Measurements from ENCODE around the gene DENND2C.
A peak's percentile ranks its signal among the peaks of the same experiment; 100 is the strongest.

Gene DENND2C, protein sequence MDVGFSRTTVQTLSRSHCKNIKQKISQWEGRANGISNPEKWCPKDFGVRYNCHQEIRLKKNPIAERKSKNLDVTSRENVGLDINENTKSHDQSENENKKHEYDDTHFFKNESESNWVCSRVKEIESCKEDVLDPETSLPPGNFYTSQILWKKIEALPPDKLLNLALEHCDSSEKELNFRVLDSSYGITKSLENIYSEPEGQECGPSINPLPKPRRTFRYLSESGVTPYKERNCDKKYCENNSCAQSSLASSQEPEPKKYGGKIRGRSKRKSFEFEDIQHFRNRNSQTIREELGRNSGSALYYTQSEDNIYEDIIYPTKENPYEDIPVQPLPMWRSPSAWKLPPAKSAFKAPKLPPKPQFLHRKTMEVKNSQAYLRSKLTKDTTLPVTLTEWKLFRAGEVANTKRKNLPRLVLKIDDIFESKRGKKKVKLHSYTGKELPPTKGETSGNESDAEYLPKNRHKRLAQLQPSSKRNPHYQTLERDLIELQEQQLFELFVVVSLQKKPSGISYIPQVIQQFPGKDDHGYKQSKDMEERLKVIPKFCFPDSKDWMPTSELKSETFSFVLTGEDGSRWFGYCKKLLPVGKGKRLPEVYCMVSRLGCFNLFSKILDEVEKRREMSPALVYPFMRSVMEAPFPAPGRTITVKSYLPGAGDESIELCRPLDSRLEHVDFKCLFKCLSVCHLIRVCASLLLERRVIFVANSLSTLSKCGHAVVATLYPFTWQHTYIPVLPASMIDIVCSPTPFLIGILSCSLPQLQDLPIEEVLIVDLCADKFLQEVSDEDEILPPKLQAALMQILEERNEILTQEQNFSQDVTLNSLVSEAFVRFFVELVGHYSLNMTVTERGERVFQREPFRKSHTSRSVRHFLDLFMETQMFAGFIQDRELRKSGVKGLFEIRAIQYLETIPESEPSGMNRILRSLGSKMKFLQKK

DNA sequence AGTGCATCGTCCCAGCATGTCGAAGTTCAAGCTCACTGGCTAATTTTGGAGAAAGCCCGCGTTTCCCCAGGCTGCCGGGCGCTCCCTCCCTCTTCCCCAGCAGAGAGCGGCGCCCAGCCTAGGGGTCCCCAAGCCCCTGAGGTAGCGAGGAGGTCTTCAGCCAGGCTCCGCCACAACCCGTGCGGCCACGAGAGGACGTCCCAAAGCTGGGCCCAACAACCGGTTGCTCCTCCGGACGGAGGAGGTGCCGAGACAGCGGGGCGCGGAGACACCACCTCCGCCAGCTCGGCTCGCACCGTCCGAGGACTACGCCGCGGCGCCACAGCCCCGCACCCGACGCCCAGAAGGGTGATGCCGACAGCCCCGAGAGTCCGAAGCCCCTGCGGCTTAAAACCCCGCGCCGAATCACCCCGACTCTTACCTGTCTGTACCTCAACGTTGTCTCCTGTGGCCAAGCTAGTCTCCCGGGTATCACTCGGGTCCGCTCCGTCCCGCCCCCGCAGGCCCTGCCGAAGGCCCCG is at the start of gene DENND2C:
Gene DENND2C (minus strand): TSS at position 488 of the 521 bp plus-strand sequence. CDS start 44,065 bp downstream, outside the sequence.
- DNase-seq (ENCODE audit: low spot score): no peak

DNA sequence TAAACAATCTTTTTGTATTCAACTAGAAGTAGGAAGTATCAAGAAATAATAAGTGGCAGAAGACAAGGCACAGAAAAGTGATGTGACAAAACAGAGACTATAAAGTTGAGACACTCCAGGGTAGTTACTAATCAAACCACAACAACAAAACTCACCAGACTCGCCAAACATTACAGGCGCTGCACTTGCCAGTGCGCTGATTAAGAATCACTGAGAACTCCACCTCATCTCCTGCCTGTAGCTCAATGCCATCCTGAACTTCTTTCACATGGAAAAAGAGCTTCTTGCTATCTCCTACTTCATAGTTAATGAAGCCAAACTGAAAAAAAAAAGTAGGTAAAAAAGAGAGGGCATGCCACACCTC is 49.6 kb upstream of the DENND2C start:
- no peak for DNase-seq (ENCODE audit: low spot score)

DNA sequence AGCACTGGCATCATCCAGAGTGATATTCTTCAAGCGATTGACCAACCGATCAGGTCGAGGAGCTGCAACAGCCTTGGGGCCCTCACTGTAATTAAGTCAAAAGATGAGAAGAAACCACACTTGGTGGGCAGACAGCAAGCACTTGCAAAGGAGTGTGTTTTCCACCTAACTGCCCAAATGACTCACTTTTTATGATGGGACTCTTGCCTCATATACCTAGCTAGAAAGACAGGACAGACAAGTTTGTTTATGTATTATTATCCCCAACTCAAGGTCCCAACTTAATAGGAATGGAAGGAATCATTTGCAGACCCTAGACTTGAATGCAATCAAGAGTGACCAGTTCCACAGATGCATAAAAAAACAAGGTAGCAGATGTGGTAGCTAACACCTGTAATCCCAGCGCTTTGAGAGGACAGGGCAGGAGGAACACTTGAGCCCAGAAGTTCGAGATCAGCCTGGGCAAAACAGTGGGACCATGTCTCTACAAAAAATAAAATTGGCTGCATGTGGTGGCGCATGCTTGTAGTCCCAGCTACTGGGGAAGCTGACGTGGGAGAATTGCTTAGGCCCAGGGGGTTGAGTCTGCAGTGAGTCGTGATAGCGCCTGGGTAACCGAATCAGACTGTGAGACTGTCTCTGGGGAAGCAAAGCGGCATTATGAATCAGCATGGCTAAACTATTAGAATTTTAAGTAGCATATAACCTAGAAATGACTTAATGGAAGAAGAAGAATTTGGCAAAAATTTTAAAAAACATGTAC is 49.0 kb upstream of the DENND2C start:
- DNase-seq (ENCODE audit: low spot score): no peak

DNA sequence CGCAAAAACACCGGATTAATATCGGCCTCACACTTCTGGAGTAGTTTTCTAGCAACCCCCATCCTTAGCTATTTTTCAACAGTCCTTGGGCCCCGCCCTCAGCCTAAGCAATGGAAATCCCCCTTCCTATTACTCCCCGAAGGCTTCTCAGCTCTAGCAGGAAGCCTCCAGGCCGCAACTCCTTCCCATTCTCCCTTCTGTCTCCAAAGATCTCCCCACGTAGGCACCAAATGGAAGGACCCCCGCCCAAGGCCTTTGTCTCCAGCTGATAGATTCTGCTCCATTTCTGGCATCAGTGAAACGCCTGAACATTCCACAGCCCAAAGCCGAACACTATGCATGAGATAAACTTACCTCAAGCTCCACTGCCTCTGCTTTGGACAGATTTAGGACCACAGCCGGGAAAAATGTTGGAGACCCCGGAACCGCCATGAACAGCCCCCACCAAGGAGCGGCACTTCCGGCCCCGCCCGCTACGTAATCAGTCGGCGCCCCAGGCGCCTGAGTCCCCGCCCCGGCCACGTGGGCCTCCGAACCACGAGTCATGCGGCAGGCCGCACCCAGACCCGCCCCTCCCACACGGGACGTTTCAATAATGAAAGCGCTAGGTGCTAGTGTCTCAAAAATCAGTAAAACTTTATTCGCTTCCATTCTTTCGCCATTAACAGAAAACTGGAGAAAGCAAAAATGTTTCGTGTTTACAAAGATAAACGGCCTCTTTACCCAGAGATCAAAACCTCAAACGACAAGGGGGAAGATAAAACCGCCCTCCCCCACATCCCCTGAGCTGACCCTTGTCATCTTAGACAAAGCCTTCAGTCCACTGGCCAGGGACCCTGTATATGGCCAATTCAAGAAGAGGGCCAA is 46.7 kb upstream of the DENND2C start, which contains the start of gene NRAS:
Gene NRAS (minus strand): TSS at position 468 of the 867 bp plus-strand sequence. CDS start 611 bp downstream, outside the sequence.
- DNase-seq (ENCODE audit: low spot score): peak; percentile 88

DNA sequence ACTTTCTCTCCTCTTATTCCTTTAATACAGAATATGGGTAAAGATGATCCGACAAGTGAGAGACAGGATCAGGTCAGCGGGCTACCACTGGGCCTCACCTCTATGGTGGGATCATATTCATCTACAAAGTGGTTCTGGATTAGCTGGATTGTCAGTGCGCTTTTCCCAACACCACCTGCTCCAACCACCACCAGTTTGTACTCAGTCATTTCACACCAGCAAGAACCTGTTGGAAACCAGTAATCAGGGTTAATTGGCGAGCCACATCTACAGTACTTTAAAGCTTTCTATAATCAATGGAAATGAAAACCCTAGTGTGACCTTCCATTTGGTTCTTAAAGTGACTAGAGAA is 46.1 kb upstream of the DENND2C start:
- peak; percentile 4 for DNase-seq (ENCODE audit: low spot score)

DNA sequence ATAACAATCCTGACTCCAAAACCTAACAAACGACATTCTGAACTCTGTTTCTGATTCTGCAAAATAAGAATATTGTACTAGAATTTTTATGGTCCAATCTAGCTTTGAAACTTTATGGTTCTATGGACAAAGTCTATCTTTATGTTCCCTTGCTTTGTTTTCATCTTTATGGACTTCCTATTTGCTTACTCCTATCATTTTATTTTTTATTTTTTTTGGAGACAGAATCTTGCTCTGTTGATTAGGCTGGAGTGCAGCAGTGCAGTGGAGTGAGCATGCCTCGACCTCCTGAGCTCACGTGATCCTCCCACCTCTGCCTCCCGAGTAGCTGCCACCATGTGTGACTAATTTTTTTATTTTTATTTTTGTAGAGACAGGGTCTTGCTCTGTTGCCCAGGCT is 43.1 kb upstream of the DENND2C start:
- no peak for DNase-seq (ENCODE audit: low spot score)

DNA sequence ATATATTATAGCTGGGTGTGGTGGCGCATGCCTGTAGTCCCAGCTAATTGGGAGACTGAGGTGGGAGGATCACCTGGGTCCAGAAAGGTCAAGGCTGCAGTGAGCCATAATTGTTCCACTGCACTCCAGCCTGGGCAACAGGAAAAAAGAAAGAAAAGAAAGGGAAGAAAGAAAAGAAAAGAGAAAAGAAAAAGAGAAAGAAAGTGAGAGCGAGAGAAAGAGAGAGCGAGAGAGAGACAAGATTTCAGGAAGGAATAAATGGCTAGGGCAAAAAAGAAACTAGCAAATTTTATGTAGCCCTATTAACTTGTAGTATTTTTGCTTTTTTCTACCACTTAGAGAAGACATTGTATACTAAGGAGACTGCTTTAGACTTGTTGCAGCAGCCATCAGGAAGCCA is 40.5 kb upstream of the DENND2C start:
- no peak for DNase-seq (ENCODE audit: low spot score)

DNA sequence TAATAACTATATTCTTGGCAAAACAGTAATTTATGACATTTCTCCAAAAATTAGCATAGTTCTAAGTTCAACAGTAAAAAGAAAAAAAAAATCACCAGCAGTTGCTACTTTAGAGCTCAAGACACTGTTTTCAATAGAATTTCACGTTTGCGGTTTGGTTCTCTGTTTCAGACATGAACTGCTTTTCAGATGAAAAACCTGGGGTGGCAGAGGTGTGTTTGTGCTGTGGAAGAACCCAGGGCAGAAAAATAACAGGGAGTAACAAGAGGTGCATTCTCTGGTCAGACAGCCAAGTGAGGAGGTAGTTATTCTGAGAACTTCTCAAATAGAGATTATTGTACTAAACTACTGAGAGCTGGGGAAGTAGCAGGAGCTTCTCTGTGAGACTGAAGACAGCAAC is 37.8 kb upstream of the DENND2C start:
- no peak for DNase-seq (ENCODE audit: low spot score)

DNA sequence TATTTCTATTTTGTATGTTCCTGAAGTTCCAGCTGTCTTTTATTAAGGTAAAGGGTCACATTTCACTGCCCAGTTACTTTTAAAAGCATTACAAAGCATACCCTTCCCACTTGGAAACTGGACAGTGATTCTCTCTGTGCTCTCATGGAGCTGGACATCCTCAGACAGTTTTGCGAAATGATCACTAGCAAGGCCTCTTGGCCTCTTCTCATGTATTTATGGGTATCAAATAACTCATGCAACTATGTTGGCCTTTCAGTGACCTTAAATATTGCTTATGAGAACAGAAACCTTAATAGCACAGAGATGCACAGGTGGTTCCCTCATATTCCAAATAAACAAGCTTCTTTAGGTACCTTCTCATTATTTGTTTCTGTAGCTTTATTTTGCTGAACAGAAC is 33.4 kb upstream of the DENND2C start:
- no peak for DNase-seq (ENCODE audit: low spot score)

DNA sequence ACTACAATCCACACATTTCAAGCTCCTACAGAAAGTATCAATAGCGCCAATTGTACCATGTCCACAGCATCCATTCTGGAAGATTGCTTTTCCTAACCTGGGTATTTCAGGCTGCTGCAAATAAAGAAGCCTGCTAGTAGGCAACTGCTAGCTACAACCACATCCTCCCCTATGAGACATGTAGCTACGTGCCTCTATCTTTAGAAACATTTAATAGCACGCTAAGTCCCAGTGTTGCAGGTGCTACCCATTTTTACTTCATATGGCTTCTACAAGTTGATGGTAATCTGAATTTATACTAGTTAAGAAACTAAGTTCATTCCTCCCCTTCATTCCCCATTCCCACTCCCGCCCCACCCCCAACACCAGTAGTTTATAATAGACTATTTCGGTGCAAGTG is 32.9 kb upstream of the DENND2C start:
- no peak for DNase-seq (ENCODE audit: low spot score)

DNA sequence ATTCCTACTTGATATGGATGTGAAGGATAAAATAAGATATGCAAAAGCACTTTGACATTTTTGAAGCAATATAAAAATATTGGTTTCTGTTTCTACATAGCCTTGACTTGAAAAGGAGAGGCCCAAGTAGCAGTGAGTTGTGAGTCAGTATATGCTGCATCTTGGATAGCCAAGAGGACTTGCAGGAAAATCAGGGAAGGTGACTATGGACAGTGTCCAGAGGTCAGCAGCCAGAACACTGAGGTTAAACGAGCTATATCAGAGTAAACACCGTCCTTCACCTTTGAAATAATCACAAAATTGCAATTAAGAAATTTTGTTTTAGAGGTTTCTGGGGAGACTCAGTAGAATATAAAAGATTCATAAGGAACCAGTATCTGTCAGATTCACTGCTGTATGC is 32.1 kb upstream of the DENND2C start:
- no peak for DNase-seq (ENCODE audit: low spot score)

DNA sequence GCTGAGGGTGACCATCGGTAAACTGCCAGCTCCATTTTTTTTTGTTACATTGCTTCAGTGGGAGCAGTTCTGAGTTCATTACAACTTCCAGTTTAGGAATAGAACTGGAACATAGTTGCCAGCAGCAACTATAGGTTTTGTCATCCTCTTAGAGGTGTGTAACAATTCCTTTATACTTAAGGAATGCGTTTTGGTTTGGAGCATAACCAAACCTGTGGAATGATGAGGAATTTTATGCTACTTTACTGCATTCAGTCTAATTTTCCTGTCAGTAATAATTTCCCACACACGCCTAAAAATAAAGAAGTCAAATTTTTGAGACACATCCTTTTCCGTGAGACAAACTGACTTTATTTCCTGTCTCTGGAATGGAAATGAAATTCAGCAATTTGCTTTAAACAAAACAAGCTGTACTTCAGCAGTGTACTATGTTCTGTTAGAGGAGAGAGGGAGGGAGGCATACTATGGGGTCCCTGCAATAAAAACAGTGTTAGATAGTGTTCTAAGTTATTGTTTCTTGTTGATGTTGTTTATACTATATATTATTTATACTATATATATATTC is 30.3 kb upstream of the DENND2C start:
- DNase-seq (ENCODE audit: low spot score): no peak

DNA sequence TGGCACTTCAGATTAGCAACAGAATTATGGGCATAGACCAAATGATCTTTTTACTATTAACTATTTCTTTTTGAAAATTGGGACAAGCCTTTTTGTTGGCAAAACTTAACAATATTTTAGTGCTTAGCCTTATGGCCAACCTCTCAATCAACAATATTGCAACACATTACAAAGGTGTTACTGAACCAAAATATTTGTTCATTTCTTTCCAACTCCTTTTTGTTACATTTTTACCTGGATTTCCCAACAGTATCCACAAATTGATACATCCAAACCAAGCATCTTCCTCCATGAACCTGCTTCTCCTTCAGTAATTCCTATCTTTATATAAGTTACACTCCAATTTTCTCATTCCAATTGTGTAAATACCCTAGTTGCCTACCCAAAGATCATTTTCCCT is 27.0 kb upstream of the DENND2C start:
- DNase-seq (ENCODE audit: low spot score): no peak

DNA sequence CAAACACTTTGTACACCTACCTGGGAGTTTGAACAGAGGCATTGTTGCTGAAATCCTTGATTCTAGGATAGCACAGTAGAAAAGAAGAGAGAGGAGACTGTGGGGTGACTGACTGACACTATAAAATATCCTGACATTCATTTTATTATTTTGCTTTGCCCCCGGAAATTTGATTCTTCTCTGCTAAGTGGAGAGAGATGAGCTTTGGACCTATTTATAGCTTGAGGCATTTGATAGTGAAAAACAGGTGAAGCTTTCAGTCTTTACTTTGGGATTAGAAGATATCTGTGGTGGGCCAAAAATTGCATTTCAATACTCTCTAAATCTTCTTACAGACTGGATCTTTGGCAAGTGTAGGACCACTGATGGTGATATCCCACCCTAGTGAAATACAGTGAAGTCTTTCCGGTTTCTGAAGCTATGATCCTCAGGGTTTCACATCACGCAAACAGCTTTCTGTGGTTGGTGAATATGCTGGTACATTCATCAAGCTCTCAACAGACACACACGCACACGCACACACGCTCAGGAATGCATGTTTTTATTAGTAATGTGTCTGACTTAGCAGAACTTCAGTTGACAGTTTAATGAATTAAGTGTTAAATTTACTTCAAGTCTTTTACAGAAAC is 25.7 kb upstream of the DENND2C start, which contains the start of gene AMPD1:
Gene AMPD1 (minus strand): TSS at position 117 of the 629 bp plus-strand sequence. CDS start 75 bp downstream, at position 42.
- no peak for DNase-seq (ENCODE audit: low spot score)

DNA sequence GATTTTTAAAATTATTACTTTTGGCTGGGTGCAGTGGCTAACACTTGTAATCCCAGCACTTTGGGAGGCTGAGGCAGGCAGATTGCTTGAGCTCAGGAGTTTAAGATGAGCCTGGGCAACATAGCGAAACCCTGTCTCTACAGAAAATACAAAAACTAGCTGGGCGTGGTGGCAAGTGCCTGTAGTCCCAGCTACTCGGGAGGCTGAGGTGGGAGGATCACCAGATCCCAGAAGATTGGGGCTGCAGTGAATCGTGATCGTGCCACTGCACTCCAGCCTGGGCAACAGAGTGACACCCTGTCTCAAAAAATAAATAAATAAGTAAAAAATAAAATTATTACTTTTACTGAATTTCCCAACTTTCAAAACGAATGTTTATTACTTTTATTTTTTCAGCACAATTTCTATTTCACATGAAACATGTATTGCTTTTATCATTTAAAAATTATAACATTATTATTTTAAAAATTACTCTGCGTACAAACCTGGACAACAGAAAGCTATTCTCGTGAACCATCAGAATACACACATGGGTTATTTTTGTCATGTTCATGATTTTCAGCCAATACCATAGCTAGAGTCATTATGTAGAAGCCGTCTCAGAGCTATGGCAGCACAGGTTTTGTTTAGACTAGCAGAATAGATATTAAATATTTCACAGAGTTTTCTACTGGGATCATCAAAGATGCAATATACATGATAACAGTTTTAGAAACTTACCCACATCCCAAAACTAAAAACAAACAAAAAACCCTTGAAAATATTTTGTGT is 24.9 kb upstream of the DENND2C start:
- no peak for DNase-seq (ENCODE audit: low spot score)

DNA sequence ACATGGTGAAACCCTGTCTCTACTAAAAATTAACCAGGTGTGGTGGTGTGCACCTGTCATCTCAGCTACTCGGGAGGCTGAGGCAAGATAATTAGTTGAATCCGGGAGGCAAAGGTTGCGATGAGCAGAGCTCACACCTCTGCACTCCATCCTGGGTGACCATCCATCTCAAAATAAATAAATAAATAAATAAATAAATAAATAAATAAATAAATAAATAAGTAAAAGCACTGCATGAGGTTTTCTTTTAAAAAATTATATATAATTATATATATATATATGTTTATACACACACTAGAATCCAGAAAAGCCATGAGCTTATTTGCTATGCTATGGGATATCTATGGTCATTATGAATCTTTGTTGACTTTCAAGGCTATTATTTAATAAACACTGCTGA is 23.1 kb upstream of the DENND2C start:
- DNase-seq (ENCODE audit: low spot score): no peak

DNA sequence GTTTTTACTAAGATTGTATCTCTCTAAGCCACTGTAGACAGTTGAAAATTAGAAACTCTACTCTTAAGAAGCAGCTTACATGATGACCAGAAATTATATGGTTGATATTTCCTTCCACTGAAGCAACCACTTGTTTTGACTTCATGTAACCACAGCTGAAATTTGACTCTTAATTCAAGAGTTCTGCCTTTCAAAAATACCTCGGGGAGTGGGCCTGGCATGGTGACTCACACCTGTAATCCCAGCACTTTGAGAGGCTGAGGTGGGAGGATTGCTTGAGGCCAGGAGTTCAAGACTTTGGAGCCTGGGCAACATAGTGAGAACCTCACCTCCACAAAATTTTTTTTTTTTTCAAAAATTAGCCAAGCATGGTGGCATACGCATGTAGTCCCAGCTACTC is 21.2 kb upstream of the DENND2C start:
- no peak for DNase-seq (ENCODE audit: low spot score)

DNA sequence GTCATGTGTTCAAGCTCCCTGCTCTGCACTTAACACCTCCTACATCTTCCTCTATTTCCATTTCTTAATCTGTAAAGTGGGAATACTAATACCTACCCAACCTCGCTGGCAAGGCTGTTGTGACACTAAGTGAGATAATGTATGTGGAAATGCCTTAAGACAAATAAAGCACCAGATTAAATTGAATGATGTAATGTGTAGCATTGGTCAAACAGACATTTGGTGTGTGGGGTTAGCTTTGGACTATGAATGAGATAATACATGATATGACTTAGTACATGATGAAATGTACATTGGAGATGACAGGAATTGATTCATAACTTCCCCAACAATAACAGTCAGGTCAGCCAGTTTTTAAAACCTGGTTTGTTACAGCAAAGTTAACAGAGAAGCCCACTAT is 20.3 kb upstream of the DENND2C start:
- DNase-seq (ENCODE audit: low spot score): no peak

DNA sequence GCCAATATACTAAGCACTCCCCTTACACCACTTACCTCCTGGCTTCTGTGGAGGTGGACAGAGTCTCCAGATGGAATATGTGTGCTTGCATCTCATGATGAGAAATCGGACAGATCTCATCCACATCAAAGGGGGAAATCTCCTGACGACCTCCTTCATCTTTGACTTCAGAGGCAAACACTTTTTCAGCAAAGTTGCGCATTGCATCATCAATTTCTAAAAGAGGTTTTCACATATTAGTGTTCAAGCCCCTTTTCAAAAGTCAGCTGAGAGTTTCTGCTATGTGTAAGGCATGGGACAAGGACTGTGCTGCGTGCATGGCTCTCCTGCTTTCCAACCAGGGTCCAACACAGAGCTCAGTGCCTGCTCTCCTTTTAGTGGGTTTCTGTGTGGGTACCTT is 18.7 kb upstream of the DENND2C start:
- no peak for DNase-seq (ENCODE audit: low spot score)

Data from Ammon's horn (tissue), 1 donor.